Head of caudate nucleus (tissue), 42 donors: Measurements from ENCODE around the gene TMEM43.

ENCODE experiments used
- DNase-seq, 42 donors: peaks; one replicate each; pipeline versions ENCODE4 v3.0.0 to v3.0.0-alpha.2; 2020 to 2021; ENCODE audit warnings: mixed read lengths in 7 of 42
- intact Hi-C: fragments of 100-400 bp; cut with DNase I; formaldehyde crosslinking; loops from one replicate; pipeline ENCODE4 v1.15.0; 2022

Gene TMEM43

DNA sequence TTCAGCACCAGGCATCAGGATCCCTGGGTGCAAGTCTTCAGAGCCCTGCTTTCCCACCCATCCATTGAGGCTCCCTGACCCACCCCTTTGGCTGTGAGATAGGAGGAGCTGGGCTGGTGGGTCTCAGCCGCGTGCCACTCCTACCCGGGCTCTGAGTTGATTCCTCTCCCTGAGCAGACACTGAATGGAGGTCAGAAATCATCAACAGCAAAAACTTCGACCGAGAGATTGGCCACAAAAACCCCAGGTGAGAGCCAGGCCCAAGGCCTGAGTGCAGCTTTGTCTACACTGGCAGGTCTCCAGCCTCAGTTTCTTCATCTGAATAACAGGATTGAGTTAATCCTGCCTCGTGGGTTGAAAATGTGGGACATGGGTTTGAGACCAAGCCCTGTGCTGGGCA lies 7.8 kb downstream of the TMEM43 start:
- no peak for DNase-seq

DNA sequence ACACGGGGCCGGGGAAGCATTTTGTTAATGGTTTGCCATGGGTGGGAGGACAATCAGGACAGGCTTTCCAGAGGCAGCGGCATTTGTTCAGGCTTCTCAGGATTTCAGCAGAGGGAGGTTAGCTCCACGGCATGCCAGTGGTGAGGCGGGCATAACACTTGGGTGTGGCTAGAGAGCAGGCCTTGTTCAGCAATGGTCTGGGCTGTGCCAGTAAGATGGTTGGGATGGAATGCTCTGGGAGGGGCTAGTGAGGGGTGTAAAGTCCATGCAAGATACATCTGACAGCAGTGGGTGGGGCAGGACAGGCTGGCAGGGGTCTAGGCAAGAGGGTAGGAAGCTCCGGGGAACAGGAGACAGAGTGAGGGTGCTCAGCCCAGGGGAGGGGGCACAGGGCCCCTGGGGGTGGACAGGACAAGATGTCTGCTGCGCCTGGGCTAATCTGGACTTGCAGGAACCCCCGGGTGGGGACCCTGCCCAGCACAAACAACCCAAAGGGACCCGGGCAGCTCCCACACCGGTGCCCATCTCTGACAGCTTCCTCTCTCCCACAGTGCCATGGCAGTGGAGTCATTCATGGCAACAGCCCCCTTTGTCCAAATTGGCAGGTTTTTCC lies 8.4 kb downstream of the TMEM43 start:
- intact Hi-C loops = no loop called here
- no peak for DNase-seq

More for the DNA sequence above, 7.8 kb downstream of the TMEM43 start:
- intact Hi-C loops = no loop called here

DNA sequence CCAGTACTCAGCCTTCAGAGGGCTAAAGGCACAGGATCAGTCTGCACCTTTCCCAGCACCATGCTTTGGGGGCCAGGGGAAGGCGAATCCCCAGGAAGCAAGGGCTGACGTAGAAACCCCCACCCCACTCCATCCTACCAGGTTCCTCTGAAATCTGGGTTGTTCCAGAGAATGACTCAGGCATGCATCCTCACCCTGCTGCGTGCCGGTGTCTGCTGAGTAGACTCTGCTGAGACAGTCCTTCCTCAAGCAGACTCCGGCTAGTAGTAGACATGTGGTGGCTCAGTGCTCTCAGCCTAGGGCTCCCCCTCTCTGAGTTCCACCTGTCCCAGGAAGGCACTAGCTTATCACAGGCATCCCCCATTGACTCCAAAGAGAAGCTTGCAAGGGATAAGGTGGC lies 9.0 kb downstream of the TMEM43 start:
- intact Hi-C loops = no loop called here
- DNase-seq = peak in 23 of 42 donors; percentile 20 to 72 (median 54)

DNA sequence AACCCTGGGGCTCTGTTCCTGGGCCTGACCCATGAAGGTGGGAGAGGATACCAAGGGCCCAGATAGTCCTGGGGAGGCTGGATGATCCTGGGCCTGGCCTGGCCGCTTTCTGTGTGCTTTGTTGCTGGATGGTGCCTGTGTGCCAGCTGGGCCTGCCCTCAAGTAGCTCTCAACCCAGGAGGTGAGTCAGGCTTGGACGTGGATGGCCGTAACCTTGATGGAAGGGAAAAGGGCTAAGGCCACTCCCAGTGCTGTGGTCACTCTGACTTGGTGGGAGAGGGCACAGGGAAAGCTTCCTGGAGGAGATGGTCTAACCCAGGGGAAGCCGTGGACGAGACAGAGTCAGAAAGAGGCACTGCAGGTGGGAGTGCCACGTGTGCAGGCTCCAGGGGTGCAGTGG lies 9.4 kb downstream of the TMEM43 start:
- DNase-seq = no peak
- intact Hi-C loops = no loop called here

DNA sequence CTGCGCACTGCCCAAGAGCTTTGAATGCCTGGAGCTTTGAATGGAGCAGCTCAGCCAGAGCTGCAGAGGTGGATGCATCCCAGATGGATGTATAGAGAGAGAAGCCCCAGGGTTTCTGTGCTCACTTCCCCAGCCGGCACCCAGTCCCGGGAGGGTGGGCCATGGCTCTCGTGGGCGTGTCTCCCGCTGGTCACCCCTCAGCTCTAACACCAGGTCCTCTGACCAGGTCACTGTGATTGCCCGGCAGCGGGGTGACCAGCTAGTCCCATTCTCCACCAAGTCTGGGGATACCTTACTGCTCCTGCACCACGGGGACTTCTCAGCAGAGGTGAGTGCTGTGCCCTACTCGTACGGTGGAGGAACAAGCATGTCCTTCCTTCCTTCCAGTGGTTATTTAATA lies 10.7 kb downstream of the TMEM43 start:
- DNase-seq = no peak
- intact Hi-C loops = no loop called here

DNA sequence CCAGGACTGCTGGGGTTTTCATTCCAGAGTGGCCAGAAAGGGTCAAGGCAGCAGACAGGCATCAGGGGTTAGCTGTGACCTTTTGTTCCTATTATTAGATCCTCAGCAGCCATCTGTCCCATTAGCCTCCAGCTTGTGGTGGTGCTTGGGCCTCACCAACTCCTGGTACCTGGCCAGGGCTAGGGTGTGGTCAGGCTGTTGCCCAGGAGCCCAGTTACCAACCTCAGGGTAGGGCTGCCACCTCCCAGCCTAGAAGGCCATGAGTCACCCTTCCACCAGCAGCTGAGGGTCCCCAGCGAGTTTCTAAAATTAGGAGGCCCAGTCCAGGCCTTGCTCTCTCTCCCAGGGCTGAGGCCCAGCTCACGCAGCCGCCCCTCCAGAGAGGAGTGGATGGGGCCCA lies 12.2 kb downstream of the TMEM43 start:
- intact Hi-C loops = no loop called here
- no peak for DNase-seq

DNA sequence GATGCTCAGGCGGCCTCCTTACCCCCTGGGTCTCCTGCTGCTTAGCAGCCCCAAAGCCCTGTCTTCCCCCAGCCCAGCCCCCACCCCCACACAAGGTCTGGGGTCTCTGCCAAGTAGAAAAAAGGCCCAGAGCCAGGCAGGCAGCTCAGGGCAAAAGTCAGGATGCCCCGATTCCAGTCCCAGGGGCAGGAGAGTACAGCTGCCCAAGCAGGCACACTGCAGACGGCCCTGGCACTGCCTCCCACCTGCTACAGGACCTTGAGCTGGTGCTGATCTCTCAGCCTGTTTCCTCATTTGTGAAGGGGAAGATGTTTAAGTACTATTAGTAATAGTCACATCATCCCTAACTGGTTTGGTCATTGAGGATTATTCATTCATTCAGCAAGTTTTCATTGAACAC lies 12.6 kb downstream of the TMEM43 start:
- intact Hi-C loops = no loop called here
- no peak for DNase-seq

DNA sequence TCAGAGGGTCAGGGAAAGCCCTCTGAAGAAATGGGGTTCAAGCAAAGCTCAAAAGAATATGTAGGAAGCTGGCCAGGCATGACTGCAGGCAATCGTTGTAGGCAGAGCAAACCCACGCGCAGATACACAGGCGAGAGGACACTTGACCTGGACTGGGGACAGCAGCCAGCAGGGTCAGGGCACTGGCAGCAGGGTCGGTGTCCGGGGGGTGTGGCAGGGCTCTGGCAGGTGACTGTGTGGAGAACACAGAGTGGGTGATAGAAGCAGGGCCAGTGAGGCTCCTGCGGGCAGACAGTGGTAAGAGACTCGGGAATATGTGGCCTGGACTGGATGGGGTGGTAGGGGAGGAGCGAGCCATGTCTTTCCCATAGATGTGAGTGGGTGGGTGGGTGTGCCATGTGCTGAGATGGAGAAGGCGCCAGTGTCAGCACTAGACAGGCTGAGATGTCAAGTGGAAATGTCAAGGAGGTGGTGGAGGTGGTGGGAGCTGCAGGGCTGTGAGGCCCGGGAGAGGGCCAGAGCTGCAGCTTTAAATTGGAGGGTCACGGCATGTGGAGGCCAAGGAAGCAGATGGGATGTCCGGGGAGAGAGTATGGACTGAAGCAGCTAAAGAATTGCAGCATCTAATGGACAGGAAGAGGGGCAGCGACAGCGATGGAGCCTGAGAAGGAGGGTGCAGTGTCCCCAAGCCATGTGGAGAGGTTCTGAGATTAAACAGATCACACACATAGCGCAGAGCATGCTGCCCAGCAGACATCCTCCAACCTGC lies 13.4 kb downstream of the TMEM43 start:
- intact Hi-C loops = no loop called here
- peak in 32 of 42 donors; percentile 16 to 87 (median 53) for DNase-seq

DNA sequence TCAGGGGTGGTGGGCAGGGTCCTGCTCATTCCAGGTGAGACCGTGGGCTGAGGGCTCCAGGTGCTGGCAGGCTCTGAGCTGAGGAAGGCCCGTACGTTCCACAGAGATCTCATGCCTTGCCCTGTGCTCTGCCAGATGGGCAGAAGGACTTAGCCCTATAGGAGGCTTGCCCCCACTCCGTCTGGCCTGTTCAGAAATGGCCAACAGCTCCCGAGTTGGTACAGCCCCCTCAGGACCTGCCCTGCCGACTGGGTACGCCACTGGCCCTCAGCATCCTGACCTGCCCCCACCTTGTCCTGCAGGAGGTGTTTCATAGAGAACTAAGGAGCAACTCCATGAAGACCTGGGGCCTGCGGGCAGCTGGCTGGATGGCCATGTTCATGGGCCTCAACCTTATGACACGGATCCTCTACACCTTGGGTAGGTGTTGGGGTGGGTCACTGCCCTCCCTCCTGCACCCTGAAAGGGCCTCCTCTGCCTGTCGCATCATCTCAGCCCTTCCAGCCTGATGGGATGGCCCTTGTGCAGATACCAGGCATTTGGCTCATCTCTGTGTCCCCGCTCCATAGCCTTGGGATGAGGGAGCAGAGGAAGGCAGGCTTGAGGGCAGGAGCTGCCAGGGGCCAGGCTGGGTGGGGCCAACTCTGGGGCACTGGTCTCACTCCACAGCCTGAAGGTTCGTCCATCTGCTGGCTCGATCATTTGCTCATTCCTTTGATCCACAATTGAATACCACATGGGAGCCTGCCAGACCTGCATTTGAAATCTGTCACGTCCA lies 14.2 kb downstream of the TMEM43 start:
- peak in 1 of 42 donors; percentile 19 for DNase-seq
- intact Hi-C loops = no loop called here

DNA sequence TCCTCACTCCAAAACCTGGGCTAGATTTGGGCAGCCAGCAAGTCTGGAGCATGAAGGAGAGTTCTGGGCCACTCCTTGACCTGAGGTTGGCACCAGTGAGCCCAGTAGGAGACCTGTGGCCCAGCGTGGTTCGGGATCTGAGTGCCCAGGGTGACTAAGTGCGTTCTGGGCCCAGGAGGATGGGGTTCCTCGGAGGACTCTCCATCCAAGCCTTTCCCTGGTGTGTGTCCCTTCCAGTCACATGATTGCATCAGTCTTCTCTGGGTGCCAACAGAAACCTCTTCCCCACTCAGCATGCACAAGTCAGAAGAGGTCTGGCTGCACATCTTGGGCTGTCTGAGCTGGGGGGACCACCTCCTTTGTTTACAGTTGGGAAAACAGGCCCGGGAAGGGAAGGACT lies 14.9 kb downstream of the TMEM43 start:
- no peak for DNase-seq
- intact Hi-C loops = no loop called here

DNA sequence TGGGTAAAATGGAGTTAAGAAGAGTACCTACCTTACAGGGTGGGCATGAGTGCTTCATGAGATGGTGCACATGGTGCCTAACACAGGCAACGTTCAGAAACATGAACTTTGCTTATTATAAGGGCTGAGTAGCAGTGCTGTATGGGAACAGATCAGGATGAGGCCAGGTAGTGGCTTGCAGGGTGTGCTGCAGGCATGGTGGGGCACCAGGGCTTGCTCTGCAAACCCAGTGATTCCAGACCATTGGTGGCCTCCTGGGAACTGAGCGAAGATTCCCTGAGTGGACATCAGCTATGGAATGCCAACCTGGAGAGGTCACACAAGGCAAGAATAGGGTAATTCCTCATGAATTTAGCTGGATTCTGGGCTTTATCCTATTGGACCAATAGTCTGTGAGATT lies 15.8 kb downstream of the TMEM43 start:
- no peak for DNase-seq
- intact Hi-C loops = no loop called here

DNA sequence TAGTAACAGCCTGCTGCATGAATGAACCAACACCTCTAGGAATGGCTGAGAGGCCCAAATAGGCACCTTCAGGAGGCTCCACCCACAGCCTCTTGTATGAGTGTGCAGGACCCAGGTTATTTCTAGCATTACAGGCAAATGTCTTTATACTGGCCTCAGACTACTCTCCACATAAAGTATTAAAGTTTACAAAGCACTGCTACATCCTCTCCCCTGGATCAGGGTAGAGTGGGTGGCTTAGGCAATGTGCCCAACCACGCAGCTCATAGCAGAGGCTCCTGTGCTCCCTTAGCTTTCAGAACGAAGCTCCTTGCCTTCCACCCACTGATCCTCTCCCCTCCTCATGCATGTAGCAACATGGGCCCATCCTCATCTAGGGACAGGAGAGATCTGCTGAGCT lies 16.3 kb downstream of the TMEM43 start:
- intact Hi-C loops = no loop called here
- DNase-seq = peak in 30 of 42 donors; percentile 19 to 84 (median 51)

DNA sequence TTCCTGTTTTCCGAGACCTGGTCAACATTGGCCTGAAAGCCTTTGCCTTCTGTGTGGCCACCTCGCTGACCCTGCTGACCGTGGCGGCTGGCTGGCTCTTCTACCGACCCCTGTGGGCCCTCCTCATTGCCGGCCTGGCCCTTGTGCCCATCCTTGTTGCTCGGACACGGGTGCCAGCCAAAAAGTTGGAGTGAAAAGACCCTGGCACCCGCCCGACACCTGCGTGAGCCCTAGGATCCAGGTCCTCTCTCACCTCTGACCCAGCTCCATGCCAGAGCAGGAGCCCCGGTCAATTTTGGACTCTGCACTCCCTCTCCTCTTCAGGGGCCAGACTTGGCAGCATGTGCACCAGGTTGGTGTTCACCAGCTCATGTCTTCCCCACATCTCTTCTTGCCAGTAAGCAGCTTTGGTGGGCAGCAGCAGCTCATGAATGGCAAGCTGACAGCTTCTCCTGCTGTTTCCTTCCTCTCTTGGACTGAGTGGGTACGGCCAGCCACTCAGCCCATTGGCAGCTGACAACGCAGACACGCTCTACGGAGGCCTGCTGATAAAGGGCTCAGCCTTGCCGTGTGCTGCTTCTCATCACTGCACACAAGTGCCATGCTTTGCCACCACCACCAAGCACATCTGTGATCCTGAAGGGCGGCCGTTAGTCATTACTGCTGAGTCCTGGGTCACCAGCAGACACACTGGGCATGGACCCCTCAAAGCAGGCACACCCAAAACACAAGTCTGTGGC lies 16.9 kb downstream of the TMEM43 start:
- intact Hi-C loops = no loop called here

DNA sequence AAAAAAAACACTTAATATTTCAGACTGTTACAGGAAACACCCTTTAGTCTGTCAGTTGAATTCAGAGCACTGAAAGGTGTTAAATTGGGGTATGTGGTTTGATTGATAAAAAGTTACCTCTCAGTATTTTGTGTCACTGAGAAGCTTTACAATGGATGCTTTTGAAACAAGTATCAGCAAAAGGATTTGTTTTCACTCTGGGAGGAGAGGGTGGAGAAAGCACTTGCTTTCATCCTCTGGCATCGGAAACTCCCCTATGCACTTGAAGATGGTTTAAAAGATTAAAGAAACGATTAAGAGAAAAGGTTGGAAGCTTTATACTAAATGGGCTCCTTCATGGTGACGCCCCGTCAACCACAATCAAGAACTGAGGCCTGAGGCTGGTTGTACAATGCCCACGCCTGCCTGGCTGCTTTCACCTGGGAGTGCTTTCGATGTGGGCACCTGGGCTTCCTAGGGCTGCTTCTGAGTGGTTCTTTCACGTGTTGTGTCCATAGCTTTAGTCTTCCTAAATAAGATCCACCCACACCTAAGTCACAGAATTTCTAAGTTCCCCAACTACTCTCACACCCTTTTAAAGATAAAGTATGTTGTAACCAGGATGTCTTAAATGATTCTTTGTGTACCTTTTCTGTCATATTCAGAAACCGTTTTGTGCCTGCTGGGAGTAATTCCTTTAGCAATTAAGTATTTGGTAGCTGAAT lies 17.9 kb downstream of the TMEM43 start:
- intact Hi-C loops = no loop called here
- DNase-seq = no peak

More for the DNA sequence above, 16.9 kb downstream of the TMEM43 start:
- DNase-seq = peak in 2 of 42 donors; percentile 31 to 39

DNA sequence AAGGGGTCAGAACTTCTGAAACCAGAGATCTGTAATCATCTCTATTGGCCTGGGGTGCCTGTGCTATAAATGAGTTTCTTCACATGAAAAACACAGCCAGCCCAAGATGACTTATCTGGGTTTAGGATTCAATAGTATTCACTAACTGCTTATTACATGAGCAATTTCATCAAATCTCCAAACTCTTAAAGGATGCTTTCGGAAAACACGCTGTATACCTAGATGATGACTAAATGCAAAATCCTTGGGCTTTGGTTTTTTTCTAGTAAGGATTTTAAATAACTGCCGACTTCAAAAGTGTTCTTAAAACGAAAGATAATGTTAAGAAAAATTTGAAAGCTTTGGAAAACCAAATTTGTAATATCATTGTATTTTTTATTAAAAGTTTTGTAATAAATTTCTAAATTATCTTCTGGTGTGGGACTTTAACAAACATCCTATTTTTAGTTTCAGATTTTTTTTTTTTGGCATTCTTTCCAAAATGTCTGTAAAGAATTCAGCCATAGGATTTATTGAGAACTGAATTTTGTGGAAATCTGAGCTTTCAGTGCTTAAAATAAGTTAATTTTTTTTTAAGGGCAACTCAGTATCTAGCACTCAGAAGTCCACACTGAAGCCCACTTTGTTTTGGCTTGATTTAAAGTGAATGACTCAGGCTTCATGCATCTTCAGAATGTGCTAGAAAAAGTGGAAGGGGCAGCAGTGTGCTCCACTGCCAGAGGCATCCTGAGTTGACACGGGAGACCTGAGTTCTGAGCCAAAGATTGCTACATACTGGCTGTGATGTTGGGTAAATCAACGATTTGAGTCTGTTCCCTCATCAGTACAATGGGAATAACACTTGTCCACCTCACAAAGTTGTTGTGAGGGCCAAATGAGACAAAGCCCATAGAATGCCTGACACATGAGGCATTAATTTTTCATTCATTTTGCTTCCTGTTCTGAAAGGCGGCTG lies 18.7 kb downstream of the TMEM43 start:
- intact Hi-C loops = no loop called here
- no peak for DNase-seq

DNA sequence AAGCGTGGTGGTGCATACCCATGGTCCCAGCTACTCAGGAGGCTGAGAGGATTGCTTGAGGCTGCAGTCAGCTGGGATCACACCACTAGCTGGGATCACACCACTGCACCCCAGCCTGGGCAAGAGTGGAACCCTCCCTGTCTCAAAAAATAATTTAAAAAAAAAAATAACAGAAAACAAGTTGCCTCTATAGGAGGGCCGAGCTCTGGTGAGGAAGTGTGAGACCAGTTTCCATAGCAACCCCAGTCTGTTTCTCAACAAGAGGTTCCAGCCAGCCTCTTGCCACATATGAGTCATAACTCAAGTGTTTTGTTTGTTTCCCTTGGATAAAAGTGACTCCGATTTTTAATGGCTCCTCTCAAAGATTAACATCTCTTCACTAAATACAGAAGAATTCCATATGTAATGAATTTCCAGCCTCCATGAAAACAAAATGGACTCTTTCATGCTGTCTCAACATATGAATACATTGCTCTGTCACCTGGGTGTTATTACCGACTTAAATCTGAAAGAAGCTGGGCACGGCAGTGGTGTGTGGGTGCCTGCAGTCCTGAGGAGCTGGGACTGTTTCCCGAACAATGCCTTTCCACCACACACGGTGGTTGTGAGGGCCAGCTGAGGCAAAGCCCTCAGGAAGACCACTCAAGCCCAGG lies 19.7 kb downstream of the TMEM43 start:
- intact Hi-C loops = no loop called here
- DNase-seq = peak in 25 of 42 donors; percentile 12 to 87 (median 52)

DNA sequence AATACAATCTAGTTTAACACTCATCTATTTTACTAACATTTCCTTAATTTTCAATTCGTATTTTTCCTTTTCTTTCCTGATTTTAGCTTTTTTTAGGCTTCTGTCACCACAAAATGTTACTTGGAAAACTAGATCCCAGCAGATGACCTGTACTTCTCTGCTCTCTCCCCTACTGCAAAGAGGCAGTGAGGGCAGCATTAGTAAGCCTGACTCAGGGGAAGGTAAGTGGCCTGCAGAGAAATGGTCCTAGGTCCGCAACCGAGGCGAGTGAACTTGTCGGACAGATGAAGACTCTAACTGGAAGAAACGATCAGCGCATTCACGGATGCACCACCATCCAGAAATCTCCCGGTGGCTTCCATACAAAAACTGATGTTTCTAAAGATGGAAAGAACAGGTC lies 20.4 kb downstream of the TMEM43 start:
- intact Hi-C loops = no loop called here
- no peak for DNase-seq
